Adrenal gland (tissue), 5 donors: ENCODE measurements around the gene DLGAP1.

Experiments
- CTCF ChIP-seq, 6 experiments: fragments of 450-650 bp in 4 of 6; fragments of 200-600 bp in 2 of 6; sonication (generic) in 1 of 6; IDR thresholded peaks; 1 replicate in 5 of 6; 2 replicates in 1 of 6; pipeline versions ENCODE4 v1.5.1 to v1.8.0; 2016 to 2021; ENCODE audit warnings: antibody characterized with exemption in 6 of 6, mild to moderate bottlenecking in 2 of 6, moderate library complexity in 1 of 6
- POLR2A ChIP-seq, 2 donors: fragments of 450-650 bp; IDR thresholded peaks; one replicate each; pipeline ENCODE4 v1.6.1; 2017; ENCODE audit warnings: antibody characterized with exemption in 2 of 2, mild to moderate bottlenecking in 2 of 2, moderate library complexity in 1 of 2
- donor health status: DM: no; HTN: no; CAD: no.

- TF ChIP-seq CTCF (IDR thresholded peaks at IDR 0.05), result no peak
- TF ChIP-seq POLR2A (IDR thresholded peaks at IDR 0.05), result no peak
Measured at GRCh38 chr18:4251206-4251605, 203.9 kb downstream of the DLGAP1 start.
